Brain microvascular endothelial cell (primary cell): ENCODE data around the gene CPEB4.

Experiments
- DNase-seq: peaks from one replicate; pipeline ENCODE4 v3.0.0-alpha.2; 2020
- H3K27ac ChIP-seq: fragments of 250-450 bp; sonication (Bioruptor Pico); 2 replicates; pipeline ENCODE4 v1.5.1; 2020; ENCODE audit warnings: mild to moderate bottlenecking, moderate library complexity
- H3K27me3 ChIP-seq: fragments of 250-450 bp; sonication (Bioruptor Pico); replicated peaks from 2 replicates; pipeline ENCODE4 v1.5.1; 2020; ENCODE audit warnings: mild to moderate bottlenecking
- H3K36me3 ChIP-seq: fragments of 250-450 bp; sonication (Bioruptor Pico); replicated peaks from 2 replicates; pipeline ENCODE4 v1.5.1; 2020; ENCODE audit warnings: mild to moderate bottlenecking
- H3K4me3 ChIP-seq: 2 replicates; pipeline ENCODE4 v1.5.1; 2011; ENCODE audit warnings: low read depth, mild to moderate bottlenecking, control low read depth, low read length, moderate library complexity
- CTCF ChIP-seq: IDR thresholded peaks from 2 replicates; pipeline ENCODE4 v1.5.1; 2011; ENCODE audit warnings: low read depth, mild to moderate bottlenecking, moderate library complexity, low read length, control low read depth, inconsistent platforms; ENCODE audit errors: missing control alignments
- in situ Hi-C: cut with HindIII; loops from 2 replicates; pipeline ENCODE4 v1.10.0; 2017; ENCODE audit warnings: low sequenced_read_pairs, low pct_ligation_motif_present

The CPEB4 gene

GRCh38 chr5:173962436-173962972, 74.4 kb downstream of the CPEB4 start:
- DNase-seq = no peak
- Histone ChIP-seq H3K4me3 (no peak overlapping the region), H3K27me3 (no peaks in the 10 kb centered on the region), H3K27ac (no peak overlapping the region), H3K36me3 (peaks cover 6% of the 10 kb centered on the region)
- TF ChIP-seq CTCF = no peak
- in situ Hi-C loops = no loop called here

DNA sequence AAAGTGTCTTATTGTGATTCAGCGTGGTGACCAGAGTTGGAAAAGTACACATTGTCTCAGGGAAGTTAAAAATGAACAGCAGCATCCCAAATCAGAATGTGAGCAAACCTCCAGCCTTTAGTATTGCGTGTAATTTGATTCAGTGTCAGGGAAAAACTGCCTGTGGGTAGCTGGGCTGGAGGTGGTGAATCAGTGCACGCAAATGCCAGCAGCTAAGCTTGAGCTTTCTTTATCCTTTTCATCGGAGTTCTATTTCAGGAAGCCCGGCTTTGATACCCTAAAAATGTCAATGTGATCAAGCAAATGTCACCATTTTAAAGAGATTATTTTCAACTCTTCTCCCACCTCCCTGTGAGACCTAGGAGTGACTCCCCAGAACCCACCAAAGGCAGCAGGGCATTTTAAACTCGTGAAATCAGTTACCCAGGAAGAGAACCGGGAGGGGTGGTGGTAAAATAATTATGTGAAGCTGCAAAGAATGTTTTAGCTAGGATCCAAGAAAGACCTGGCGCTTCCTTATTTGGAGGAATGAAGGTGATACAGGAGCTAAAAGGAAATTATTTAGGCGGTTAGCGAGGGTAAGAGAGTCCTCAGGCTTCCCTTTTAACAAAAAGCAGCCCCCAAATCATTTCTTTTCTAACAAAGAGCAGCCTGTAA, 75.2 kb downstream of the CPEB4 start:
- no peaks in the 10 kb centered on the region for H3K27me3 ChIP-seq
- DNase-seq = peak; percentile 42
- TF ChIP-seq CTCF = no peak
- no peaks in the 10 kb centered on the region for H3K36me3 ChIP-seq
- H3K27ac ChIP-seq = no peak overlapping the region
- H3K4me3 ChIP-seq = peak overlapping the region; percentile 29
- in situ Hi-C loops = no loop called here

GRCh38 chr5:173963867-173964441, 75.8 kb downstream of the CPEB4 start:
- in situ Hi-C loops = no loop called here
- Histone ChIP-seq H3K27me3 (no peaks in the 10 kb centered on the region), H3K36me3 (no peaks in the 10 kb centered on the region), H3K27ac (no peak overlapping the region), H3K4me3 (peak overlapping the region; percentile 35)
- TF ChIP-seq CTCF = no peak
- DNase-seq = no peak

DNA sequence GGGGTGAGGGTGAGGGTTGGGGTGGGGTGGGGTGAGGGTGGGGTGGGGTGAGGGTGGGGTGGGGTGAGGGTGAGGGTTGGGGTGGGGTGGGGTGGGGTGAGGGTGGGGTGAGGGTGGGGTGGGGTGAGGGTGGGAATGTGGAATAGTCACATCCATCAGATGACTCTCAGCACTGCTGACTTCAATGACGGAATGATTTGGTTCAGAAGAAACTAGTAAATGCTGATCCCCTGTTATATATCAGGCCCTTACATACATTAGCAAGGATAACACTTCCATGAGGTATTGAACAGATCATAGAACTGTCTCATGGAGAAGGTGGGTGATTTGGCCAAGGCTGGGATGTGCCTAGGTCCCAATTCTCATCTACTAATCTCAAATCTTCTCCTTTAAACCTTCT, 76.4 kb downstream of the CPEB4 start:
- Histone ChIP-seq H3K36me3 (no peaks in the 10 kb centered on the region), H3K27ac (no peak overlapping the region), H3K27me3 (no peaks in the 10 kb centered on the region), H3K4me3 (no peak overlapping the region)
- TF ChIP-seq CTCF = no peak
- DNase-seq = no peak
- in situ Hi-C loops = no loop called here

GRCh38 chr5:173967241-173967640, 79.1 kb downstream of the CPEB4 start:
- DNase-seq = no peak
- TF ChIP-seq CTCF = no peak
- no peaks in the 10 kb centered on the region for H3K27me3 ChIP-seq
- no peak overlapping the region for H3K27ac ChIP-seq
- no peaks in the 10 kb centered on the region for H3K36me3 ChIP-seq
- in situ Hi-C loops = no loop called here
- H3K4me3 ChIP-seq = no peak overlapping the region
